Nephron (organoid): ENCODE results near the gene ANAPC2.

Experiments used
- H3K27ac Mint-ChIP-seq, 3 experiments: 2 replicates each; pipeline ENCODE4 v1.8.0; 2020; ENCODE audit warnings: mixed read lengths in 3 of 3, mild to moderate bottlenecking in 2 of 3, moderate library complexity in 1 of 3
- H3K27me3 Mint-ChIP-seq: 2 replicates; pipeline ENCODE4 v1.8.0; 2021; ENCODE audit warnings: low read depth, mild to moderate bottlenecking, moderate library complexity, mixed read lengths
- H3K36me3 Mint-ChIP-seq: 2 replicates; pipeline ENCODE4 v1.8.0; 2020; ENCODE audit warnings: low read depth, mixed read lengths
- H3K4me1 Mint-ChIP-seq: 2 replicates; pipeline ENCODE4 v1.8.0; 2020; ENCODE audit warnings: mixed read lengths
- H3K4me3 Mint-ChIP-seq, 3 experiments: 2 replicates each; pipeline ENCODE4 v1.8.0; 2020; ENCODE audit warnings: mild to moderate bottlenecking in 3 of 3, mixed read lengths in 3 of 3, moderate library complexity in 2 of 3
- H3K9me3 Mint-ChIP-seq: 2 replicates; pipeline ENCODE4 v1.8.0; 2020; ENCODE audit warnings: mixed read lengths
- TF ChIP-seq, protein P1 (sequence below), 3 experiments: fragments of 200-600 bp; sonication (generic); IDR thresholded peaks; one replicate each; pipeline ENCODE4 v1.5.0; 2021; ENCODE audit warnings: antibody characterized with exemption in 3 of 3; ENCODE audit not compliant: unreplicated experiment in 3 of 3

The ANAPC2 gene

DNA sequence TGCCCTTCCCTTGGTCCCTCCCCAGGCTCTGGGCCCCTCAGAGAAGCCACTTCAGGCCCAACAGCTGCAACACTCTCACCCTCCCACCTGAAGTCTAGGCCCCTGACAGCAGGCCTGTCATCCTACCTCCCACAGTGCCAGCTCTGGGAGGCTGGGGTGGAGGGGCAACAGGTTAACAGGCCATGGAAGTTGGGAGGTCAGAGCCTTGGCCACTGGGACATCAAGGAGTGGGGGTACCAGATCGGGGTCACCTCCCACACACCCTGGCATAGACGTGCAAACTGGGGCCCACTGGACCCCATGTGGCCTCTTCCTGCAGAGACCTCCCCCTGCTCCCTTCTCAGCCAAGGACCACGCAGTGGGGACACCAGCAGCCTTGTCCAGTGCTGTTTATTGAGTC is 2.9 kb upstream of the ANAPC2 start:
- Mint-ChIP-seq H3K27me3 (no peaks in the 10 kb centered on the region), H3K36me3 (no peaks in the 10 kb centered on the region), H3K27ac (no peak overlapping the region), H3K4me1 (peaks cover 32% of the 10 kb centered on the region), H3K4me3 (peak overlapping the region; percentile 77 to 88 (median 85)), H3K9me3 (no peaks in the 10 kb centered on the region)
- TF ChIP-seq, protein P1, sequence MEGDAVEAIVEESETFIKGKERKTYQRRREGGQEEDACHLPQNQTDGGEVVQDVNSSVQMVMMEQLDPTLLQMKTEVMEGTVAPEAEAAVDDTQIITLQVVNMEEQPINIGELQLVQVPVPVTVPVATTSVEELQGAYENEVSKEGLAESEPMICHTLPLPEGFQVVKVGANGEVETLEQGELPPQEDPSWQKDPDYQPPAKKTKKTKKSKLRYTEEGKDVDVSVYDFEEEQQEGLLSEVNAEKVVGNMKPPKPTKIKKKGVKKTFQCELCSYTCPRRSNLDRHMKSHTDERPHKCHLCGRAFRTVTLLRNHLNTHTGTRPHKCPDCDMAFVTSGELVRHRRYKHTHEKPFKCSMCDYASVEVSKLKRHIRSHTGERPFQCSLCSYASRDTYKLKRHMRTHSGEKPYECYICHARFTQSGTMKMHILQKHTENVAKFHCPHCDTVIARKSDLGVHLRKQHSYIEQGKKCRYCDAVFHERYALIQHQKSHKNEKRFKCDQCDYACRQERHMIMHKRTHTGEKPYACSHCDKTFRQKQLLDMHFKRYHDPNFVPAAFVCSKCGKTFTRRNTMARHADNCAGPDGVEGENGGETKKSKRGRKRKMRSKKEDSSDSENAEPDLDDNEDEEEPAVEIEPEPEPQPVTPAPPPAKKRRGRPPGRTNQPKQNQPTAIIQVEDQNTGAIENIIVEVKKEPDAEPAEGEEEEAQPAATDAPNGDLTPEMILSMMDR (IDR thresholded peaks at IDR 0.05; ENCODE audit: unreplicated experiment in 3 of 3): no peak

DNA sequence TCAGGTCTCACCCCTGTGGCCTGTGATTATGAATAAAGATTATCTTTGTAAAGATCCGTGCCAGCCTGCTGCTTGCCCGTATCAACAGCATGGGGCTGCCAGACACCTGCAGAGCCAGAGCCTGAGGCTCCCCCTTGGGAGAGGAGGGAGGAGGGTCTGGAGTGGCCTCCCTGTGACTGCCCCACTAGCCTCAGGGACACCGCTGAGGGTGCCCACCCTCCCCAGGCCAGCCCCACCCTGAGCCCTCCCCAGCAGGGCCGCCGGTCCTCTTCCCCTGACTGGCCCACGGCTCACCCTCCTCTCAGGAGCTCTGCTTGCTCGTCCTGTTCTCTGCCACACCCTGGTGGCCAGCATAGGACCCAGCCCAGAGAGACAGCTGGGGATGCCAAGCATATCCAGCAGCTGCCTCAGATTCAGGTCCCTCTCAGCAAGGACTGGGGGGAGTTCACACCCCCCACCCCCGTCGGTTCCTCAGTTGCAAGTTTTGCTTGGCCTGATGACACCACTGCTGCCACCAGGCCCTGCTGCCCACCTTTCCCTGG is 2.0 kb upstream of the ANAPC2 start:
- TF ChIP-seq, protein P1 (IDR thresholded peaks at IDR 0.05; ENCODE audit: unreplicated experiment in 3 of 3): no peak
- Mint-ChIP-seq H3K27me3 (no peaks in the 10 kb centered on the region), H3K4me1 (peaks cover 32% of the 10 kb centered on the region), H3K27ac (peak overlapping the region in 2 of 3 experiments; percentile 53 to 68), H3K36me3 (no peaks in the 10 kb centered on the region), H3K4me3 (peak overlapping the region; percentile 85 to 90 (median 88)), H3K9me3 (no peaks in the 10 kb centered on the region)

DNA sequence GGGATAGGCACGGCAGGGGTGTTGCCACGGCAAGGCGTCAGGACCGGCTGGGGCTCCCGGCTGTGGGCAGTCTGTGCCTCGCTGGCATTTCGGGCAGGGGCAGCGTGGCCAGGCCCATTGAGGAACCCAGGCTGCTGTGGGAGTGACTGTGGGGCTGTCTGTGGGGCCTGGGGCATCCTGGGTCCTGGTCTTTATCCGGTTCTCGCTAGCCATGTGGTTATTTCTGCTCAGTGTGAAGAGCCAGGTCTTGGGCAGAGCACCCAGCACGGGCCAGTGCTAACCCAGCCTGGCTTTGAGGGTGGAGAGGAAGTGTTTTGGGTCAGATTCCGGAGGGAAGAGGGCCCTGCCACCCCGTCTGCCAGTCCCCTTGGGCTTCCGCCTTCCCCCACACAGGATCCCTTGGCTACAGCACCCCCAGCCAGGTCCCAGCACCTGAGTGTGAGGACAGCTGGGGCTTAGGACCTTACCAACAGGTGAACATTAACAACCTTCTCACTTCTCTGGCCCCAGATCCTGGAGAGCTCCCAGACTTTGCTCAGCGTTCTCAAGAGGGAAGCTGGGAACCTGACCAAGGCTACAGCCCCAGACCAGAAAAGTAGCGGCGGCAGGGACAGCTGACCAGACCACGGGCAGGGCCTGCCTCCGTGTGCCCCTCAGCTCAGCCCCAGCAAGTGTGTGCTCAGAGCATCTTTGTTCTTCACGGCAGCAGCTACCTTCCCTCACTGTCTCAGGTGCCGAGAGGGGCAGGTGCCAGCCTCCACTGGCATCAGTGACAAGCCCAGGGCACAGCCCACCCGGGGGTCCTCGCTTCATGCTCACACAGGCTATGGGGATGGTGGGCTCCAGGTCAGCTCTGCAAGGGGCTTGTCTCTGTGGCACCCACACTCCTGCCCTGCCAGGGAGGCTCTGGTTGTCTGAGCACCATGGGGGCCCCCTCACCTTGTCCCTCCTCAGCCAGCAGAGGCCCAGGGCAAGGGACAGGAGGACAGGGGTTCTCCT is 1.2 kb upstream of the ANAPC2 start:
- H3K27me3 Mint-ChIP-seq: no peaks in the 10 kb centered on the region
- peaks cover under 1% of the 10 kb centered on the region for H3K36me3 Mint-ChIP-seq
- peak overlapping the region; percentile 84 to 96 (median 91) for H3K27ac Mint-ChIP-seq
- TF ChIP-seq, protein P1 (IDR thresholded peaks at IDR 0.05; ENCODE audit: unreplicated experiment in 3 of 3): no peak
- H3K9me3 Mint-ChIP-seq: no peaks in the 10 kb centered on the region
- peak overlapping the region; percentile 90 to 99 (median 93) for H3K4me3 Mint-ChIP-seq
- H3K4me1 Mint-ChIP-seq: peaks cover 32% of the 10 kb centered on the region

DNA sequence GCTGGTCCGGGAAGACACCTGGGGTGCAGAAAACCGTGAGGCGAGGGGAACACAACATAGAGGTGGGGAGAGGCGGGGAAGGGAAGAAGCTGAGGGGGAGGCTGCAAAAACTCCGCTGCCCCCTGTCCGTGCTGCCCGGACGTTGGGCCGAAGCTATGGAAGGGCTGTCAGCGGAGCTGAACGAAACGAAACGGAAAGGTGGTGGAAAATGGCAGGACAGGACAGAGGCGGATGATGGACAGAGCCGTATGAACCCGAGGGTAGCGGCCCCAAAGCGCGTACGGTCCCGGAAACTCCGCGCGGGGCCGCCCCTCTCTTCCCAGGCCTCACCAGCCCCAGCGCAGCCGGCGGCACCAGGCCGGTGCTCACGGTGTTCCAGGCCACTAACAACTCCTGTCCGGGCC is 272 bp downstream of the ANAPC2 start:
- peaks cover 6% of the 10 kb centered on the region for H3K36me3 Mint-ChIP-seq
- peak overlapping the region; percentile 91 to 95 (median 94) for H3K4me3 Mint-ChIP-seq
- no peaks in the 10 kb centered on the region for H3K9me3 Mint-ChIP-seq
- H3K4me1 Mint-ChIP-seq: peaks cover 32% of the 10 kb centered on the region
- TF ChIP-seq, protein P1 (IDR thresholded peaks at IDR 0.05; ENCODE audit: unreplicated experiment in 3 of 3): no peak
- no peaks in the 10 kb centered on the region for H3K27me3 Mint-ChIP-seq
- peak overlapping the region; percentile 72 to 91 (median 84) for H3K27ac Mint-ChIP-seq

DNA sequence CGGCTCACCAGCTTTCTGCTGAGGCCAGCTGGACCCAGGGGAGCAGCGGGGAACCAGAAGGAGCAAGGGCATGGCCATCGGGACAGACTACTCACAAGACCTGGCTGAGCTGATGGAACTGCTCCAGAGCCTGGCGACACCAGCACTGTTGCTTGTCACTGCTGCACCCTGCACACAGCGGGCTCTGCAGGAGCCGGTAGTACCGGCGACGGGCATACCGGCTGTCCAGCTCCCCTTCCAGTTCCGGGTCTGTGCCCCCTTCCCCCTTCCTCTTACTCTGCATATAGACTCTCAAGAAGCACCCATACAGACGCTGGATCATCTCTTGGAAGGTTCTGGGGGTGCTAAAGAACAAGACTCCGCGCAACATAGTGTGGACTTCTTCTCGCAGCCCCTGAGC is 974 bp downstream of the ANAPC2 start:
- Mint-ChIP-seq H3K4me1 (peaks cover 32% of the 10 kb centered on the region), H3K36me3 (peaks cover 6% of the 10 kb centered on the region), H3K27ac (peak overlapping the region in 2 of 3 experiments; percentile 75 to 82), H3K9me3 (no peaks in the 10 kb centered on the region), H3K4me3 (peak overlapping the region; percentile 91 to 95 (median 94)), H3K27me3 (no peaks in the 10 kb centered on the region)
- TF ChIP-seq, protein P1 (IDR thresholded peaks at IDR 0.05; ENCODE audit: unreplicated experiment in 3 of 3): no peak
